HEK293 (cell line): ENCODE results near the gene XCL1.
A peak's percentile ranks its signal among the peaks of the same experiment; 100 is the strongest.

Source experiments
- CTCF ChIA-PET: fragments of 350-600 bp; formaldehyde crosslinking; extraction: SDS; loops from one replicate; lab custom pipeline; 2021; ENCODE audit warnings: antibody characterized with exemption; lab: Yijun Ruan, JAX
- POLR2A ChIA-PET: fragments of 300-600 bp; formaldehyde crosslinking; extraction: SDS; loops from one replicate; lab custom pipeline; 2020; ENCODE audit warnings: antibody characterized with exemption, inconsistent platforms; lab: Yijun Ruan, JAX
- H3K27ac ChIP-seq: fragments of 200-500 bp; sonication (Bioruptor generic); 2 replicates; pipeline ENCODE4 v1.5.1; 2014; ENCODE audit warnings: low read depth, low read length, control low read depth, inconsistent platforms; ENCODE audit errors: extremely low read depth
- H3K36me3 ChIP-seq, 2 experiments: fragments of 200-500 bp in 1 of 2; sonication (Bioruptor generic) in 1 of 2; 1 replicate in 1 of 2; 2 replicates in 1 of 2; pipeline ENCODE4 v1.5.1; 2014 to 2017; ENCODE audit warnings: inconsistent platforms in 2 of 2, low read length in 2 of 2; ENCODE audit not compliant: control insufficient read depth in 2 of 2, insufficient read depth in 1 of 2
- H3K4me1 ChIP-seq: fragments of 200-500 bp; sonication (Bioruptor generic); 2 replicates; pipeline ENCODE4 v1.5.1; 2014; ENCODE audit warnings: mild to moderate bottlenecking, low read length, inconsistent platforms; ENCODE audit not compliant: control insufficient read depth, insufficient read depth
- H3K4me3 ChIP-seq: 2 replicates; pipeline ENCODE4 v1.5.1; 2011; ENCODE audit warnings: low read depth, mild to moderate bottlenecking, control low read depth, low read length, moderate library complexity
- H3K9me3 ChIP-seq: fragments of 200-500 bp; sonication (Bioruptor generic); 2 replicates; pipeline ENCODE4 v1.5.1; 2014; ENCODE audit warnings: low read depth, low read length, inconsistent platforms; ENCODE audit not compliant: control insufficient read depth, insufficient read depth
- FEZF1 ChIP-seq: fragments of 450-650 bp; formaldehyde crosslinking; IDR thresholded peaks from 2 replicates; pipeline ENCODE4 v1.5.1; 2016; ENCODE audit warnings: missing biosample characterization, missing genetic modification characterization
- GLI2 ChIP-seq: fragments of 450-650 bp; formaldehyde crosslinking; IDR thresholded peaks from 2 replicates; pipeline ENCODE4; 2017; ENCODE audit warnings: missing biosample characterization, missing genetic modification characterization, low read depth, borderline replicate concordance
- GLIS1 ChIP-seq: fragments of 450-650 bp; formaldehyde crosslinking; IDR thresholded peaks from 2 replicates; pipeline ENCODE4 v1.5.1; 2016; ENCODE audit warnings: missing biosample characterization, missing genetic modification characterization
- GLIS2 ChIP-seq: fragments of 450-650 bp; formaldehyde crosslinking; IDR thresholded peaks from 2 replicates; pipeline ENCODE4 v1.5.1; 2016; ENCODE audit warnings: missing biosample characterization, missing genetic modification characterization
- IKZF3 ChIP-seq: fragments of 450-650 bp; IDR thresholded peaks from 2 replicates; pipeline ENCODE4 v1.5.0; 2018; ENCODE audit warnings: missing biosample characterization, mild to moderate bottlenecking, missing genetic modification characterization, moderate library complexity
- KLF8 ChIP-seq: fragments of 450-650 bp; formaldehyde crosslinking; IDR thresholded peaks from 2 replicates; pipeline ENCODE4 v1.5.1; 2016; ENCODE audit warnings: missing biosample characterization, missing genetic modification characterization
- OSR2 ChIP-seq: fragments of 450-650 bp; formaldehyde crosslinking; IDR thresholded peaks from 2 replicates; pipeline ENCODE4 v1.5.1; 2016; ENCODE audit warnings: missing biosample characterization, missing genetic modification characterization
- OVOL3 ChIP-seq: fragments of 450-650 bp; formaldehyde crosslinking; IDR thresholded peaks from 2 replicates; pipeline ENCODE4 v1.5.1; 2016; ENCODE audit warnings: missing biosample characterization, missing genetic modification characterization
- WT1 ChIP-seq: fragments of 450-650 bp; formaldehyde crosslinking; IDR thresholded peaks from 2 replicates; pipeline ENCODE4 v1.5.1; 2016; ENCODE audit warnings: missing biosample characterization, missing genetic modification characterization
- ZBTB20 ChIP-seq: fragments of 450-650 bp; formaldehyde crosslinking; IDR thresholded peaks from 2 replicates; pipeline ENCODE4 v1.5.1; 2016; ENCODE audit warnings: missing biosample characterization, missing genetic modification characterization
- ZBTB48 ChIP-seq: fragments of 450-650 bp; formaldehyde crosslinking; IDR thresholded peaks from 2 replicates; pipeline ENCODE4 v1.5.1; 2016; ENCODE audit warnings: missing biosample characterization, missing genetic modification characterization
- ZFP41 ChIP-seq: fragments of 450-650 bp; formaldehyde crosslinking; IDR thresholded peaks from 2 replicates; pipeline ENCODE4 v1.5.1; 2016; ENCODE audit warnings: missing biosample characterization, missing genetic modification characterization, borderline replicate concordance
- ZNF335 ChIP-seq: fragments of 450-650 bp; formaldehyde crosslinking; conservative IDR thresholded peaks from 2 replicates; pipeline ENCODE4 v1.5.1; 2016; ENCODE audit warnings: missing biosample characterization, missing genetic modification characterization
- ZNF341 ChIP-seq: fragments of 450-650 bp; formaldehyde crosslinking; IDR thresholded peaks from 2 replicates; pipeline ENCODE4; 2016; ENCODE audit warnings: low read depth, missing biosample characterization, missing genetic modification characterization
- ZNF350 ChIP-seq: fragments of 450-650 bp; formaldehyde crosslinking; IDR thresholded peaks from 2 replicates; pipeline ENCODE4 v1.5.0; 2017; ENCODE audit warnings: missing biosample characterization, mild to moderate bottlenecking, missing genetic modification characterization
- ZNF561 ChIP-seq: fragments of 450-650 bp; IDR thresholded peaks from 2 replicates; pipeline ENCODE4 v1.5.1; 2018; ENCODE audit warnings: missing biosample characterization, missing genetic modification characterization, borderline replicate concordance
- ZNF585B ChIP-seq: fragments of 450-650 bp; formaldehyde crosslinking; IDR thresholded peaks from 2 replicates; pipeline ENCODE4 v1.5.1; 2016; ENCODE audit warnings: missing biosample characterization, missing genetic modification characterization
- ZNF660 ChIP-seq: fragments of 450-650 bp; IDR thresholded peaks from 2 replicates; pipeline ENCODE4 v1.5.1; 2018; ENCODE audit warnings: missing biosample characterization, mild to moderate bottlenecking, missing genetic modification characterization
- ZNF76 ChIP-seq: fragments of 450-650 bp; formaldehyde crosslinking; IDR thresholded peaks from 2 replicates; pipeline ENCODE4; 2016; ENCODE audit warnings: low read depth, missing biosample characterization, missing genetic modification characterization, borderline replicate concordance
- ZNF777 ChIP-seq: fragments of 450-650 bp; formaldehyde crosslinking; IDR thresholded peaks from 2 replicates; pipeline ENCODE4 v1.5.1; 2017; ENCODE audit warnings: missing biosample characterization, missing genetic modification characterization, borderline replicate concordance
- ZSCAN30 ChIP-seq: fragments of 450-650 bp; IDR thresholded peaks from 2 replicates; pipeline ENCODE4 v1.5.1; 2018; ENCODE audit warnings: missing biosample characterization, mild to moderate bottlenecking, missing genetic modification characterization, moderate library complexity
- TF ChIP-seq, protein P1 (sequence below): fragments of 450-650 bp; formaldehyde crosslinking; IDR thresholded peaks from 2 replicates; pipeline ENCODE4 v1.5.1; 2016; ENCODE audit warnings: missing biosample characterization, missing genetic modification characterization
- TF ChIP-seq, protein P2 (sequence below): fragments of 450-650 bp; formaldehyde crosslinking; IDR thresholded peaks from 2 replicates; pipeline ENCODE4 v1.5.1; 2016; ENCODE audit warnings: missing biosample characterization, missing genetic modification characterization
- TF ChIP-seq, protein P3 (sequence below): fragments of 450-650 bp; formaldehyde crosslinking; IDR thresholded peaks from 2 replicates; pipeline ENCODE4 v1.5.1; 2017; ENCODE audit warnings: missing biosample characterization, missing genetic modification characterization

Gene XCL1

DNA sequence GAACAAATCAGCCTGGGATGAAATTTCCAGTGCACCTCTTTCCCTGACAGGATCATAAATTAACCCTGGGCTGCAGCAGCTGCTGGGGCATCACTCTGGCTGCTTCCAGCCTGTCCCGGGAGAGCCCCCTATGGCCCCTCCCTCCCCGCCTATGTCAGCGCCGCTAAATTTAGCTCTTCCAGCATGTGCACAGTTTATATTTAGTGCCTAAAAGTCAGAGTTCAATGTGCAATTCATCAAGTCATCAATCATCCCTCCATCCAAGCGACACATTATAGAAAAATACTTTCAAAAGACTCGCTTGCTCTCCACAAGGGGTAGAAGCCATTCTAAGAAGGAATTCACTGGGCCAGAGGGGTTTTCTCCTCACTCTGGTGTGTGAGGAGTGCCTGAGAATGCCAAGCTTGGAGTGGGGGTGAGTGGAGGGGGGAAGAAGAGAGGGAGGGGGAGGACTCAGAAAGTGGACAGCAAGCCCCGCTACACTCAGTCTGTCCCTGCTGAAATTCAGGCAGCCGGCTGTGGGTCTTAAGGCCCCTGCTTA, 37.4 kb downstream of the XCL1 start (continued):
- TF ChIP-seq IKZF3 (tag by site-specific recombination) (0 out of 2 replicates have a peak, but pooled peaks have one; percentile 41), ZNF350 (tag by site-specific recombination) (no peak), FEZF1 (tag by site-specific recombination) (peak; percentile 89), WT1 (tag by site-specific recombination) (peak; percentile 75), OVOL3 (tag by site-specific recombination) (no peak), ZNF76 (tag by site-specific recombination) (no peak), ZNF341 (tag by site-specific recombination) (peak; percentile 80), ZNF660 (tag by site-specific recombination) (peak; percentile 27; the same call in 1 of the 2 replicates), GLIS1 (tag by site-specific recombination) (peak; percentile 48), ZNF561 (peak; percentile 64; the same call in 1 of the 2 replicates), KLF8 (tag by site-specific recombination) (0 out of 2 replicates have a peak, but pooled peaks have one; percentile 11), ZBTB48 (tag by site-specific recombination) (no peak), ZNF335 (tag by site-specific recombination) (no peak; the same call in 1 of the 2 replicates), ZSCAN30 (tag by site-specific recombination) (0 out of 2 replicates have a peak, but pooled peaks have one; percentile 49), GLI2 (tag by site-specific recombination) (peak; percentile 36; the same call in 1 of the 2 replicates), ZFP41 (tag by site-specific recombination) (no peak), GLIS2 (0 out of 2 replicates have a peak, but pooled peaks have one; percentile 50)
- TF ChIP-seq, protein P1, sequence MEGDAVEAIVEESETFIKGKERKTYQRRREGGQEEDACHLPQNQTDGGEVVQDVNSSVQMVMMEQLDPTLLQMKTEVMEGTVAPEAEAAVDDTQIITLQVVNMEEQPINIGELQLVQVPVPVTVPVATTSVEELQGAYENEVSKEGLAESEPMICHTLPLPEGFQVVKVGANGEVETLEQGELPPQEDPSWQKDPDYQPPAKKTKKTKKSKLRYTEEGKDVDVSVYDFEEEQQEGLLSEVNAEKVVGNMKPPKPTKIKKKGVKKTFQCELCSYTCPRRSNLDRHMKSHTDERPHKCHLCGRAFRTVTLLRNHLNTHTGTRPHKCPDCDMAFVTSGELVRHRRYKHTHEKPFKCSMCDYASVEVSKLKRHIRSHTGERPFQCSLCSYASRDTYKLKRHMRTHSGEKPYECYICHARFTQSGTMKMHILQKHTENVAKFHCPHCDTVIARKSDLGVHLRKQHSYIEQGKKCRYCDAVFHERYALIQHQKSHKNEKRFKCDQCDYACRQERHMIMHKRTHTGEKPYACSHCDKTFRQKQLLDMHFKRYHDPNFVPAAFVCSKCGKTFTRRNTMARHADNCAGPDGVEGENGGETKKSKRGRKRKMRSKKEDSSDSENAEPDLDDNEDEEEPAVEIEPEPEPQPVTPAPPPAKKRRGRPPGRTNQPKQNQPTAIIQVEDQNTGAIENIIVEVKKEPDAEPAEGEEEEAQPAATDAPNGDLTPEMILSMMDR (tag by site-specific recombination), result no peak
- TF ChIP-seq, protein P2, sequence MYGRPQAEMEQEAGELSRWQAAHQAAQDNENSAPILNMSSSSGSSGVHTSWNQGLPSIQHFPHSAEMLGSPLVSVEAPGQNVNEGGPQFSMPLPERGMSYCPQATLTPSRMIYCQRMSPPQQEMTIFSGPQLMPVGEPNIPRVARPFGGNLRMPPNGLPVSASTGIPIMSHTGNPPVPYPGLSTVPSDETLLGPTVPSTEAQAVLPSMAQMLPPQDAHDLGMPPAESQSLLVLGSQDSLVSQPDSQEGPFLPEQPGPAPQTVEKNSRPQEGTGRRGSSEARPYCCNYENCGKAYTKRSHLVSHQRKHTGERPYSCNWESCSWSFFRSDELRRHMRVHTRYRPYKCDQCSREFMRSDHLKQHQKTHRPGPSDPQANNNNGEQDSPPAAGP (tag by site-specific recombination), result peak; percentile 70; the same call in 1 of the 2 replicates
- TF ChIP-seq, protein P3, sequence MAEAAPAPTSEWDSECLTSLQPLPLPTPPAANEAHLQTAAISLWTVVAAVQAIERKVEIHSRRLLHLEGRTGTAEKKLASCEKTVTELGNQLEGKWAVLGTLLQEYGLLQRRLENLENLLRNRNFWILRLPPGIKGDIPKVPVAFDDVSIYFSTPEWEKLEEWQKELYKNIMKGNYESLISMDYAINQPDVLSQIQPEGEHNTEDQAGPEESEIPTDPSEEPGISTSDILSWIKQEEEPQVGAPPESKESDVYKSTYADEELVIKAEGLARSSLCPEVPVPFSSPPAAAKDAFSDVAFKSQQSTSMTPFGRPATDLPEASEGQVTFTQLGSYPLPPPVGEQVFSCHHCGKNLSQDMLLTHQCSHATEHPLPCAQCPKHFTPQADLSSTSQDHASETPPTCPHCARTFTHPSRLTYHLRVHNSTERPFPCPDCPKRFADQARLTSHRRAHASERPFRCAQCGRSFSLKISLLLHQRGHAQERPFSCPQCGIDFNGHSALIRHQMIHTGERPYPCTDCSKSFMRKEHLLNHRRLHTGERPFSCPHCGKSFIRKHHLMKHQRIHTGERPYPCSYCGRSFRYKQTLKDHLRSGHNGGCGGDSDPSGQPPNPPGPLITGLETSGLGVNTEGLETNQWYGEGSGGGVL (tag by site-specific recombination), result peak; percentile 39; the same call in 1 of the 2 replicates

DNA sequence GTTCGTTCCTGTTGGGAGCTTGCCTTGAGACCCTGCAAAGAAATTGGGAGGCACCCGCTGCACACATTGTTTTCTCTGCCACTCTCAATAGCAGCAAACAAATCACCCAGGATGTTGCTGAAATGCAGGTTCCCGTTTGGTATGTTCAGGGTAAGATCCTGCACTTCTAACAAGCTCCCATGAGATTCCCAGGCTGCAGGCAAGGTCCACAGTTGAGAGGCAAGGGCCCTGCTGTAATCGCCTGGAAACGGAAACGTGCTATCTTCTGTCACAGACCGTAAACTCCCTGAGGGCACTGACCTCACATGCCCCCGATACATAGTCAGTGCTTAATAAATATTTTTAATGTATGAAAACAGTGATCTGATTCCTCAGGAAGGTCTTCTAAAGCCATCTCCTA, 37.8 kb downstream of the XCL1 start:
- no peaks in the 10 kb centered on the region for H3K9me3 ChIP-seq
- CTCF ChIA-PET, result interaction anchor here (0.8 to 2.0 kb wide), 4 partner anchors 9 to 497 kb away, joined by 3 to 5 read pairs (median 4); no protein-coding TSS in a partner anchor
- POLR2A ChIA-PET, result no interaction called here
- peaks cover 10% of the 10 kb centered on the region; the same call in 1 of the 2 replicates for H3K4me1 ChIP-seq
- TF ChIP-seq ZNF777 (tag by site-specific recombination), result no peak
- TF ChIP-seq OSR2 (tag by site-specific recombination), result no peak
- TF ChIP-seq ZSCAN30 (tag by site-specific recombination), result no peak
- TF ChIP-seq ZBTB20 (tag by site-specific recombination), result 0 out of 2 replicates have a peak, but pooled peaks have one; percentile 25
- no peak for TF ChIP-seq ZNF585B
- no peaks in the 10 kb centered on the region for H3K36me3 ChIP-seq
- no peak overlapping the region; the same call in 1 of the 2 replicates for H3K27ac ChIP-seq
- H3K4me3 ChIP-seq, result no peak overlapping the region
